Liver (tissue), 3 donors: ENCODE results near the gene UNC79.

Source experiments
- EGR1 ChIP-seq, 2 donors: IDR thresholded peaks; 2 replicates each; pipeline ENCODE4 v1.6.1; 2016 to 2018; ENCODE audit warnings: antibody characterized with exemption in 2 of 2, low read depth in 2 of 2
- FOXA1 ChIP-seq: IDR thresholded peaks from 2 replicates; pipeline ENCODE4 v1.6.1; 2016; ENCODE audit warnings: antibody characterized with exemption
- RXRA ChIP-seq, 2 donors: IDR thresholded peaks; 2 replicates each; pipeline ENCODE4 v1.6.1; 2017 to 2018; ENCODE audit warnings: antibody characterized with exemption in 2 of 2, mild to moderate bottlenecking in 1 of 2
- YY1 ChIP-seq: IDR thresholded peaks from 2 replicates; pipeline ENCODE4 v1.6.1; 2016; ENCODE audit warnings: antibody characterized with exemption, mild to moderate bottlenecking
- TF ChIP-seq, protein P1 (sequence below): fragments of 150-350 bp; IDR thresholded peaks from 2 replicates; pipeline ENCODE4 v1.5.1; 2017; ENCODE audit warnings: improper control_type of control experiment, low read depth, low read length; ENCODE audit not compliant: missing input control
- TF ChIP-seq, protein P2 (sequence below): IDR thresholded peaks from 2 replicates; pipeline ENCODE4 v1.6.1; 2016; ENCODE audit warnings: antibody characterized with exemption
- TF ChIP-seq, protein P3 (sequence below): IDR thresholded peaks from 2 replicates; pipeline ENCODE4 v1.6.1; 2016; ENCODE audit warnings: antibody characterized with exemption, mild to moderate bottlenecking
- donor health status: healthy.
- donor health status: healthy.

DNA sequence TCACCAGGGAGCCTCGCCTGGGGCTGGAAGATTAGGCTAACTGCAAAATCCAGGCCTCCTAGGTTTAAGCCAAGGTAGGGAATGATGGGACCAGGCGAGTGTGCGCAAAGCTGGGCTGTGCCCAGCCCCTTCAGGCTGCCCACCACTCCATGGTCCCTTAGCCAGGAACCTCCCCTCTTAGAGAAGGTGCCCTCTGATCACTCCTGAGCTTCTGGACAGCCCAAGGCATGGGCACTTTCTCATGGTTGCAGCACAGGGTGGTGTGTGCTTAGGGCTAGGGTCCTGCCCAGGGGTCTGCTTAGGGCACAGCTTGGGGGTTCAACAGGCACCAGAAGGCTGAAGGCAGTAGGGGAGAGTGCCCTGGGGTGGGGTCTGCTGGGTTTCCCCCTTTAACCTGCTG is 288.5 kb downstream of the UNC79 start:
- TF ChIP-seq, protein P1, sequence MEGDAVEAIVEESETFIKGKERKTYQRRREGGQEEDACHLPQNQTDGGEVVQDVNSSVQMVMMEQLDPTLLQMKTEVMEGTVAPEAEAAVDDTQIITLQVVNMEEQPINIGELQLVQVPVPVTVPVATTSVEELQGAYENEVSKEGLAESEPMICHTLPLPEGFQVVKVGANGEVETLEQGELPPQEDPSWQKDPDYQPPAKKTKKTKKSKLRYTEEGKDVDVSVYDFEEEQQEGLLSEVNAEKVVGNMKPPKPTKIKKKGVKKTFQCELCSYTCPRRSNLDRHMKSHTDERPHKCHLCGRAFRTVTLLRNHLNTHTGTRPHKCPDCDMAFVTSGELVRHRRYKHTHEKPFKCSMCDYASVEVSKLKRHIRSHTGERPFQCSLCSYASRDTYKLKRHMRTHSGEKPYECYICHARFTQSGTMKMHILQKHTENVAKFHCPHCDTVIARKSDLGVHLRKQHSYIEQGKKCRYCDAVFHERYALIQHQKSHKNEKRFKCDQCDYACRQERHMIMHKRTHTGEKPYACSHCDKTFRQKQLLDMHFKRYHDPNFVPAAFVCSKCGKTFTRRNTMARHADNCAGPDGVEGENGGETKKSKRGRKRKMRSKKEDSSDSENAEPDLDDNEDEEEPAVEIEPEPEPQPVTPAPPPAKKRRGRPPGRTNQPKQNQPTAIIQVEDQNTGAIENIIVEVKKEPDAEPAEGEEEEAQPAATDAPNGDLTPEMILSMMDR, result no peak
- TF ChIP-seq EGR1 (IDR thresholded peaks at IDR 0.05; ENCODE audit: low read depth in 2 of 2), result no peak
- TF ChIP-seq, protein P2, sequence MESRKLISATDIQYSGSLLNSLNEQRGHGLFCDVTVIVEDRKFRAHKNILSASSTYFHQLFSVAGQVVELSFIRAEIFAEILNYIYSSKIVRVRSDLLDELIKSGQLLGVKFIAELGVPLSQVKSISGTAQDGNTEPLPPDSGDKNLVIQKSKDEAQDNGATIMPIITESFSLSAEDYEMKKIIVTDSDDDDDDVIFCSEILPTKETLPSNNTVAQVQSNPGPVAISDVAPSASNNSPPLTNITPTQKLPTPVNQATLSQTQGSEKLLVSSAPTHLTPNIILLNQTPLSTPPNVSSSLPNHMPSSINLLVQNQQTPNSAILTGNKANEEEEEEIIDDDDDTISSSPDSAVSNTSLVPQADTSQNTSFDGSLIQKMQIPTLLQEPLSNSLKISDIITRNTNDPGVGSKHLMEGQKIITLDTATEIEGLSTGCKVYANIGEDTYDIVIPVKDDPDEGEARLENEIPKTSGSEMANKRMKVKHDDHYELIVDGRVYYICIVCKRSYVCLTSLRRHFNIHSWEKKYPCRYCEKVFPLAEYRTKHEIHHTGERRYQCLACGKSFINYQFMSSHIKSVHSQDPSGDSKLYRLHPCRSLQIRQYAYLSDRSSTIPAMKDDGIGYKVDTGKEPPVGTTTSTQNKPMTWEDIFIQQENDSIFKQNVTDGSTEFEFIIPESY, result no peak
- TF ChIP-seq, protein P3, sequence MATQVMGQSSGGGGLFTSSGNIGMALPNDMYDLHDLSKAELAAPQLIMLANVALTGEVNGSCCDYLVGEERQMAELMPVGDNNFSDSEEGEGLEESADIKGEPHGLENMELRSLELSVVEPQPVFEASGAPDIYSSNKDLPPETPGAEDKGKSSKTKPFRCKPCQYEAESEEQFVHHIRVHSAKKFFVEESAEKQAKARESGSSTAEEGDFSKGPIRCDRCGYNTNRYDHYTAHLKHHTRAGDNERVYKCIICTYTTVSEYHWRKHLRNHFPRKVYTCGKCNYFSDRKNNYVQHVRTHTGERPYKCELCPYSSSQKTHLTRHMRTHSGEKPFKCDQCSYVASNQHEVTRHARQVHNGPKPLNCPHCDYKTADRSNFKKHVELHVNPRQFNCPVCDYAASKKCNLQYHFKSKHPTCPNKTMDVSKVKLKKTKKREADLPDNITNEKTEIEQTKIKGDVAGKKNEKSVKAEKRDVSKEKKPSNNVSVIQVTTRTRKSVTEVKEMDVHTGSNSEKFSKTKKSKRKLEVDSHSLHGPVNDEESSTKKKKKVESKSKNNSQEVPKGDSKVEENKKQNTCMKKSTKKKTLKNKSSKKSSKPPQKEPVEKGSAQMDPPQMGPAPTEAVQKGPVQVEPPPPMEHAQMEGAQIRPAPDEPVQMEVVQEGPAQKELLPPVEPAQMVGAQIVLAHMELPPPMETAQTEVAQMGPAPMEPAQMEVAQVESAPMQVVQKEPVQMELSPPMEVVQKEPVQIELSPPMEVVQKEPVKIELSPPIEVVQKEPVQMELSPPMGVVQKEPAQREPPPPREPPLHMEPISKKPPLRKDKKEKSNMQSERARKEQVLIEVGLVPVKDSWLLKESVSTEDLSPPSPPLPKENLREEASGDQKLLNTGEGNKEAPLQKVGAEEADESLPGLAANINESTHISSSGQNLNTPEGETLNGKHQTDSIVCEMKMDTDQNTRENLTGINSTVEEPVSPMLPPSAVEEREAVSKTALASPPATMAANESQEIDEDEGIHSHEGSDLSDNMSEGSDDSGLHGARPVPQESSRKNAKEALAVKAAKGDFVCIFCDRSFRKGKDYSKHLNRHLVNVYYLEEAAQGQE, result no peak
- no peak for TF ChIP-seq YY1
- no peak for TF ChIP-seq FOXA1
- no peak for TF ChIP-seq RXRA (IDR thresholded peaks at IDR 0.05)
